HFFc6 (cell line): ENCODE data around the gene PAN3. TPM values are rescaled to one million over a fixed set of nuclear protein-coding genes. Genes with fewer than 3 reads are reported as not detected.
A peak's percentile ranks its signal among the peaks of the same experiment; 100 is the strongest.

Experiments used
- DNase-seq: peaks from one replicate; pipeline ENCODE4 v3.0.0-alpha.2; 2018
- H3K27ac Mint-ChIP-seq: 2 replicates; pipeline ENCODE4 v1.8.0; 2020; ENCODE audit warnings: mild to moderate bottlenecking, mixed read lengths
- H3K27me3 Mint-ChIP-seq: 2 replicates; pipeline ENCODE4 v1.8.0; 2021; ENCODE audit warnings: mild to moderate bottlenecking, moderate library complexity, mixed read lengths; ENCODE audit not compliant: insufficient read depth
- H3K36me3 Mint-ChIP-seq: 2 replicates; pipeline ENCODE4 v1.8.0; 2021; ENCODE audit warnings: low read depth, mixed read lengths
- H3K4me1 Mint-ChIP-seq: 2 replicates; pipeline ENCODE4 v1.8.0; 2020; ENCODE audit warnings: low read depth, mixed read lengths
- H3K4me3 Mint-ChIP-seq: 2 replicates; pipeline ENCODE4 v1.8.0; 2020; ENCODE audit warnings: mild to moderate bottlenecking, moderate library complexity, mixed read lengths
- H3K9me3 Mint-ChIP-seq: 2 replicates; pipeline ENCODE4 v1.8.0; 2020; ENCODE audit warnings: mild to moderate bottlenecking, mixed read lengths
- total RNA-seq, 6 experiments: library from RNA; stranded (reverse); fragmentation: NEBNext Ultra II Directional; extraction: Animal tissue kit (Norgen Biotek cat#: 25700); gene quantifications; 2 replicates in 1 of 6; 3 replicates in 5 of 6; pipeline ENCODE4 v1.2.3, GENCODE V29; 2021
- TF ChIP-seq, protein P1 (sequence below): fragments of 200-600 bp; sonication (generic); IDR thresholded peaks from 2 replicates; pipeline ENCODE4 v1.5.0; 2021; ENCODE audit warnings: antibody characterized with exemption, mild to moderate bottlenecking

Gene PAN3
- total RNA-seq, 6 experiments from 2014 or later = 16.9 to 20.2 (median 18.0) TPM

DNA sequence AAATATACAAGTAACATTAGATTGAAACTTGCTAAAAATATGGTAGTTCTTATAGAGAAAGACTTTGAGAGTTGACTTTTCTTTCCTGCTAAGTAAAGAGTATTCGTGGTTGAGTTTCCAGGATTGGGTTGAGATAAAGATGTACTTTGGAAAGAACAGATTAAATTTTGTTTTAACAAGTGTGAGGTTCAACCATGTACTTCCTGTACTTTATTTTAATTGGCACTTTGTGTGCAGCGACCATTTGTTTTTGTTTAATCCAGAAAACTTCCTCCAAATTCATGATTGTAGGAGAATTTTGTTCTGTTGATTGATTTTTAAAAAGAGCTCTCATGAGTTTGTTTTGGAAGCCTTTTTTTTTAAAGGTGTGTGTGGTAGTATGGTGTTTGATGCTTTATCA, 46.9 kb downstream of the PAN3 start:
- Mint-ChIP-seq H3K27ac (no peak overlapping the region), H3K4me3 (no peak overlapping the region), H3K4me1 (peaks cover 40% of the 10 kb centered on the region), H3K36me3 (0 out of 2 replicates have a peak, but pooled peaks cover 4% of the 10 kb centered on the region), H3K27me3 (no peaks in the 10 kb centered on the region), H3K9me3 (no peaks in the 10 kb centered on the region)
- TF ChIP-seq, protein P1, sequence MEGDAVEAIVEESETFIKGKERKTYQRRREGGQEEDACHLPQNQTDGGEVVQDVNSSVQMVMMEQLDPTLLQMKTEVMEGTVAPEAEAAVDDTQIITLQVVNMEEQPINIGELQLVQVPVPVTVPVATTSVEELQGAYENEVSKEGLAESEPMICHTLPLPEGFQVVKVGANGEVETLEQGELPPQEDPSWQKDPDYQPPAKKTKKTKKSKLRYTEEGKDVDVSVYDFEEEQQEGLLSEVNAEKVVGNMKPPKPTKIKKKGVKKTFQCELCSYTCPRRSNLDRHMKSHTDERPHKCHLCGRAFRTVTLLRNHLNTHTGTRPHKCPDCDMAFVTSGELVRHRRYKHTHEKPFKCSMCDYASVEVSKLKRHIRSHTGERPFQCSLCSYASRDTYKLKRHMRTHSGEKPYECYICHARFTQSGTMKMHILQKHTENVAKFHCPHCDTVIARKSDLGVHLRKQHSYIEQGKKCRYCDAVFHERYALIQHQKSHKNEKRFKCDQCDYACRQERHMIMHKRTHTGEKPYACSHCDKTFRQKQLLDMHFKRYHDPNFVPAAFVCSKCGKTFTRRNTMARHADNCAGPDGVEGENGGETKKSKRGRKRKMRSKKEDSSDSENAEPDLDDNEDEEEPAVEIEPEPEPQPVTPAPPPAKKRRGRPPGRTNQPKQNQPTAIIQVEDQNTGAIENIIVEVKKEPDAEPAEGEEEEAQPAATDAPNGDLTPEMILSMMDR = no peak
- DNase-seq = no peak

DNA sequence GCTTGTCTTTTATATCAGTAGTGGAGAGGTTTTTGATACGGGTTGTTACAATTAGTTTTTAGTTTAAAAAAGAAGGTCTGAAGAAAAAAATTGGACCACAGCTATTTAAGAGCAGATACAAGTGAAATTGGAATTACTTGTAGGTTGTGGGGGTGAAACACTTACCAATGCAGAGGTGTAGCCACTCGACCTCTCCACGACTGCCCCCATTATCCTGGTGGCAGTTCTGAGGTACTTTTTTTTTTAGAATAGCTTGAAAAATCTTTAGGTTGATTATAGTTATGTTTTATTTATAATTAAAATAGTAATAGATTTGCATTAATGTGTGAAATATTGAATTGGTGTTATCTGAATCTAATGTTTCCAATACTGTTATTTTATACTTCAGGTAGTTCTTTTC, 60.7 kb downstream of the PAN3 start:
- no peaks in the 10 kb centered on the region; the same call in 1 of the 2 replicates for H3K36me3 Mint-ChIP-seq
- no peak for DNase-seq
- no peak overlapping the region for H3K27ac Mint-ChIP-seq
- no peaks in the 10 kb centered on the region for H3K4me1 Mint-ChIP-seq
- no peaks in the 10 kb centered on the region for H3K9me3 Mint-ChIP-seq
- H3K27me3 Mint-ChIP-seq = no peaks in the 10 kb centered on the region
- TF ChIP-seq, protein P1 = peak; percentile 48
- H3K4me3 Mint-ChIP-seq = no peak overlapping the region

DNA sequence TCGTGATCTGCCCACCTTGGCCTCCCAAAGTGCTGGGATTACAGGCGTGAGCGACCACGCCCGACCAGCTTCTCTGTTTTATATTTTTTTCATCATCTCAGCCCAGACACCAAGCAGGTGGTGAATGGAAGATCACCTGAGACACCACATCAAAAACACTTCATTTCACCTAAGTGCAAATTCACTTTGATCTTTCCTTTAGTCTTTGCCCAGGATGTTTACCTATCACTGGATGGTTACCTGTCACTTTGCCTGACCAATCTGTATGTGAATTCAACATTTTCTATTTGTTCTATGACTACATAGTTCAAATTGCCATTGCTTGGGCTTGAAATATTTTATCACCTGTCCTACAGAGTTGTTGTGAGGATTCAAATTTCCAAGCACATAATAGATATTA, 65.7 kb downstream of the PAN3 start:
- TF ChIP-seq, protein P1 = no peak
- Mint-ChIP-seq H3K4me1 (no peaks in the 10 kb centered on the region), H3K27me3 (no peaks in the 10 kb centered on the region), H3K27ac (no peak overlapping the region), H3K9me3 (no peaks in the 10 kb centered on the region), H3K4me3 (no peak overlapping the region), H3K36me3 (peaks cover 5% of the 10 kb centered on the region)
- DNase-seq = no peak

DNA sequence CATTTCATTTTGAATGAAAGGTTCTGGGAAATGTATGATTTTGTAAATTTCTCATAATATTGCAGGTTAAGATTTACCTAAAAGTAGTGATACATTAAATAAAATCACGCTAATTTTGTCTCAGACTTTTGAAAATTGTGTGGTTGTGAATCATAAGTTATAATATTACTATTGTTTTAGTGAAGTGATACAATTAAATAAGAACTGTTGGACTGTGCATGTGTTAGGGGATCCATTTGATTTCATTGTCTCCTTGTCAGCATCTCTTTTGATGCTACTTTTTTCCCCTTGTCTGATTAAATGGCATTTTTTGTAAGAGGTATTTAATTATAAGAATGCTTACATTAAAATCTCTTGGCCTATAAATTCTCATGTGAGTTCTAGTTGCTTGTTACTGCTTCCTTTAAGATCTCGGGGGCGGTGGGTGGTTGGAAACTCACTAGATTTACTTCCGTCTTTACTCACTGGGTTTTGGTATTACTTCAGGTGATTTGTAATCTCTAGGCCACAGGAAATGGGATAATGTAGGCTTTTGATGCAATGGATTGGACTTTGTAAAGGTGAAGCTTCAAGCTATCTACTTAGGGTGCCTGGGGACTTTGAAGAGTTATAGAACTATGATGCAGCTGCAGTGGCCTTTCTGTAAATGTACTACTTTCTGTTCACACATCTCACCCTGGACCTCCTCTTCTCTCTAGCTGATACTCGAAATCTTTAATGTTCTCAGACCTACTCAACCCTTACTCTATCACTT, 66.5 kb downstream of the PAN3 start:
- no peak overlapping the region for H3K27ac Mint-ChIP-seq

DNA sequence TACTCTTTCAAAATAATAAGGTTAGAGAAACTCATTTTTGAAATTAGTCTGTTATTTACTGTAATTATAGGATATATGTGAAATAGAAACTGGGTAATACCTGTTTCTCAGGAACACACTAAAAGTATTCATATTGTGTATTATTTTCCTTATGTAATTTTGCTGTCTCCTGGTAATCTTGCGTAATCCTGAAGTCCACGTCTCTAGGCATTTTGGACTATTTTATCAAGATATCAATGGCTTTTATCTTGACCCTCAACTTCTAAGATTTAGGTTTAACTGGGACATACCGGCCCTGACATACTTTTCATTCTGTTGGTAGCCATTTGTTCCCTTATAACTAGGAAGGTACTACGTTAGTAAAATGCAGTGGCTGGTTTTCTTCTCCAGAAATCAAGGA, 80.3 kb downstream of the PAN3 start:
- Mint-ChIP-seq H3K4me3 (no peak overlapping the region), H3K4me1 (no peaks in the 10 kb centered on the region), H3K27me3 (no peaks in the 10 kb centered on the region), H3K9me3 (no peaks in the 10 kb centered on the region), H3K36me3 (peaks cover 8% of the 10 kb centered on the region), H3K27ac (no peak overlapping the region)
- no peak for DNase-seq
- TF ChIP-seq, protein P1 = no peak

More for the DNA sequence above, 66.5 kb downstream of the PAN3 start:
- Mint-ChIP-seq H3K27me3 (no peaks in the 10 kb centered on the region; the same call in 1 of the 2 replicates), H3K9me3 (no peaks in the 10 kb centered on the region), H3K36me3 (peaks cover 5% of the 10 kb centered on the region), H3K4me3 (no peak overlapping the region), H3K4me1 (no peaks in the 10 kb centered on the region)
- TF ChIP-seq, protein P1 = no peak
- DNase-seq = no peak
